ENCODE measurements around the gene BCAS3. TPM values are rescaled to one million over a fixed set of nuclear protein-coding genes. Genes with fewer than 3 reads are reported as not detected.
A peak's percentile ranks its signal among the peaks of the same experiment; 100 is the strongest.

Gene BCAS3
- total RNA-seq, 1 donor, result 23.7 TPM

GRCh38 chr17:60845012-60845411 is 167.4 kb downstream of the BCAS3 start:
- no peak overlapping the region for H3K4me3 ChIP-seq (ENCODE audit: low read depth, low read length)
- DNase-seq (ENCODE audit: low read depth), result no peak
- TF ChIP-seq CTCF (IDR thresholded peaks at IDR 0.05; ENCODE audit: insufficient read depth, low read depth, low read length), result no peak

DNA sequence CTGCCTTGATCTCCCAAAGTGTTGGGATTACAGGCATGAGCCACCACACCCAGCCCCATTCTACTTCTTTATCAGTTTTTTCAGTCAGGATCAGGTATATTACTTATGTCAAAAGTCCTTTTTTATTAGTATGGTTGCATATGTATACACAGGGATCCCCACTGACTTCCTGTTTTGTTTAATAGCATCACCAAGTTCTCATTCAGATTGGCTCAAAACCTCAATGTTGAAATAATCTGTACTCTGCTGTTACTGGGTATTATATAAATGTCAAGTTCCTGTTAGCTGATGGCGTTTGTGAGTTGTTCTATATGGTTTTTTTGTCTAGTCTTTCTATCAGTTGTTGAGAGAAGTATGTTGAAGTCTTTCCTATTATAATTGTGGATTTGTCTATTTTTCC is 168.5 kb downstream of the BCAS3 start:
- no peak overlapping the region for H3K4me3 ChIP-seq (ENCODE audit: low read depth, low read length)
- no peak for TF ChIP-seq CTCF (IDR thresholded peaks at IDR 0.05; ENCODE audit: insufficient read depth, low read depth, low read length)
- DNase-seq (ENCODE audit: low read depth), result peak; percentile 40

DNA sequence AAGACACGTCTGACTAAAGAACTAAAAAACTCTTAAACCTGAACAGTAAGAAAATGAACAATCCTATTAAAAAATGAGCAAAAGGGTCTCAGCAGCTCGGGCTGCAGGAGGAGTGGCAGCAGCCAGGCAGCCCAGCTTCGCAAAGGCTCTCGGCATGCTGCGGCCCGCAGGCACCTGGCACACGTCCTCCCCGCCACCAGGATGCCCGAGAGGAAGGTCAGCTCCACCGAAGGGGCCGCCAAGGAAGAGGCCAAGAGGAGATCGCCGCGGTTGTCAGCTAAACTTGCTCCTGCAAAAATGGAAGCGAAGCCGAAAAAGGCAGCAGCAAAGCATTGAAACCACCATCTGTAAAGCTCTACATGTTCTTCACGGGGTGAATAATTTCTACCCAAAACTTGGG is 173.5 kb downstream of the BCAS3 start:
- no peak for TF ChIP-seq CTCF (IDR thresholded peaks at IDR 0.05; ENCODE audit: insufficient read depth, low read depth, low read length)
- H3K4me3 ChIP-seq (ENCODE audit: low read depth, low read length), result no peak overlapping the region
- DNase-seq (ENCODE audit: low read depth), result no peak

DNA sequence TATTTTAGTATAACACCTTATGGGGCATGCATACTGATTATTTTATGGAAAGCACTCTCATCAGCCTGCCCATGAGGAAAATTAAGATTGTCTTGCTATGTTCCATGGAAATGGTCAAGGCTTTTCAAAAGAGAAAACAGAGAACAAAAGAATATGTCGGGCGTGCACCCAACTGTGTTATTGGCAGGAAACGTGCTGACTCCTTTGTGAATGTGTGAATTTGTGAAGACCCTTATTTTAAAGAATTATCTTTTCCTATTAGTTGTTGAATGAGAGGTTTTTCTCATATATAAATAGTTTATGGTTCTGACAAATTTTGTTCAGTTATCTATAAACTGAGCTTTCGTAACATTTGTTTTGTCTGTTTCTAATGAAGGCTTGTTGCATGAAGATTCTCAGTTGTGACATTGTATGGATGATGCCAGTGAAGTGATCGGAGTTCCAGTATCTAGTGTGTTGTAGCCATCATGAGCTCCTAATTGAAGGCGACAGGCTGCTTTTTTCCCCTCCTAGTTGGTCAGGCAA is 180.0 kb downstream of the BCAS3 start:
- DNase-seq (ENCODE audit: low read depth), result no peak
- no peak overlapping the region for H3K4me3 ChIP-seq (ENCODE audit: low read depth, low read length)
- no peak for TF ChIP-seq CTCF (IDR thresholded peaks at IDR 0.05; ENCODE audit: insufficient read depth, low read depth, low read length)

DNA sequence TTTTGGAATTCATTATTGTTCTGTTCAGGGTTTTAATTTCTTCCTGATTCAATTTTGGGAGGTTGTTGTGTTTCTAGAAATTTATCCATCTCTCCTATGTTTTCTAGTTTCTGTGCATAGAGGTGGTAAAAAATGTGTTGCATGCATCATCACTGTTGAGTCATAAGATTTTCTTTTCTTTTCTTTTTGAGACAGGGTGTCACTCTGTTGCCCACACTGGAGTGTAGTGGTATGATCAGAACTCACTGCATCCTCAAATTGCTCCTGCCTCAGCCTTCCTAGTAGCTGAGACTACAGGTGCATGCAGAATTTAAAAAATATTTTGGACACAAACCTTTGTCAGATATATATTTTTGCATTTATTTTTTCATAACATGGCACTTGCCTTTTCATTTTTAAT is 184.8 kb downstream of the BCAS3 start:
- no peak overlapping the region for H3K4me3 ChIP-seq (ENCODE audit: low read depth, low read length)
- no peak for DNase-seq (ENCODE audit: low read depth)
- TF ChIP-seq CTCF (IDR thresholded peaks at IDR 0.05; ENCODE audit: insufficient read depth, low read depth, low read length), result no peak

GRCh38 chr17:60863892-60864707 is 186.4 kb downstream of the BCAS3 start:
- no peak overlapping the region for H3K4me3 ChIP-seq (ENCODE audit: low read depth, low read length)
- no peak for TF ChIP-seq CTCF (IDR thresholded peaks at IDR 0.05; ENCODE audit: insufficient read depth, low read depth, low read length)
- peak; percentile 18 for DNase-seq (ENCODE audit: low read depth)

GRCh38 chr17:60864708-60865005 is 187.0 kb downstream of the BCAS3 start:
- TF ChIP-seq CTCF (IDR thresholded peaks at IDR 0.05; ENCODE audit: insufficient read depth, low read depth, low read length), result no peak
- no peak overlapping the region for H3K4me3 ChIP-seq (ENCODE audit: low read depth, low read length)
- no peak for DNase-seq (ENCODE audit: low read depth)
